ENCODE results near the gene ADAM12.

ADAM12 gene

DNA sequence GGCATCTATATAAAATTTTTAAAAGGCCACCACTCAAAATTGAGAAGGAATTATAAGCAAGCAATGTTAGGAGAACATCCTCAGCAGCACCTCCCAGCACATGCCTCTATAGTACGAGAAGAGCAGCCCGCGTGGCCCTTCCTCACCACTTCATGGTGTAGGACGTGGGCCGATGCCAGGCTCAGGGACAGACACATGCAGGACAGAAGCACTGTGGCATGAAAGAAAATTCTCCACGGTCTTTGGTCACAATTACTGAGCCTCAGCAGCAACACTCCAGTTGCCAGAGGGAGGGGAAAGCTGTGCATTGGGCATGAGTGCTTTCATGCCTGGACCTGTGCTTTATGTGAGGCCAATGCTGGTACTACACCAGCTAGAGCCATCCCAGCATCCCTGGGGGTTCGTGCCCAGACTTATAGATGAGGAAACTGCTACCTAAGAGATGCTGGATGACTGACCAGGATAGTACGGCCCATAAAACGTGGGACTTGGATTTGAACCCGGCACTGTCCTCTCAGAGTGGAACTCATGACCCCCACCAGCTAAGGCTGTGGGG is 164.7 kb downstream of the ADAM12 start:
- Histone ChIP-seq H3K27me3 (ENCODE audit: insufficient read depth, low read length) (no peaks in the 10 kb centered on the region), H3K9me3 (ENCODE audit: low read length) (no peaks in the 10 kb centered on the region), H2AFZ (ENCODE audit: low read depth, low read length) (no peak overlapping the region), H3K4me1 (ENCODE audit: insufficient read depth, low read length) (peaks cover 12% of the 10 kb centered on the region), H3K36me3 (ENCODE audit: insufficient read depth, low read length) (no peaks in the 10 kb centered on the region), H3K4me3 (ENCODE audit: low read length) (no peak overlapping the region)

DNA sequence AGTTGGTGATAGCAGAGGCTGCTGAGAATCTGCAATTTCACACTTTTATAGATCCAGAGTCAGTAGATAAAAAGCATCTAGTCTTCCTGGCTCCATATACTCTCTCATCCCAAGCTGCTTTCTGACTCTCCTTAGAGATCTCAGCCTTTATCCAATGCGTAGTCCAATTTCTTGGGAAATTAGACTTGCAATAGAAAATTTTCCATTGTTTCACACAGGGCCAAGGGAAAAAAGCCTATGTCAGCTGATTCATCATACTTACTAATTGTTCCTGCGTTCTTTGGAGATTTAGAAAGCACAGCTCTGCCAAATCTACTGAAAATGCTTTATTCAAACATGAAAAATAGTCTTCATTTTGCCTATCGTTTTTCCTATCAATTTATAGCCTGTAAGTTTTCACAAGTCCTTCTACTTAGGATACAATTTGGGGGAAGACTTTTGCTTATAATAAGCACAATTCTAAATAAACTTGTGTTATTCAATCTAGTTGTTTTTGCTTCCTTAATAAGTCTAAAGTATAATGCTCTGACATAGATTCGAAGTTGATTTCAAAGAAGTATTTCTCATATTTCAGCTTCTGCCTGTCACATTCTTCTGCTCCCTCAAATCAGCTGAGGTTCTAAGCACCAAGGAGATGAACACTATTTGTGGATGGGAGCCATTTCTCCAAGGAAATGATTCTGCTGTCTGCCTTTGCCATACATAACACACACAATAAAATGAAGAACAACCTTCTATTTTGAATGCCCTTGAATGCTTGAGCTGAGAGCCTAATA is 165.4 kb downstream of the ADAM12 start:
- H2AFZ ChIP-seq (ENCODE audit: low read depth, low read length): no peak overlapping the region
- H3K27me3 ChIP-seq (ENCODE audit: insufficient read depth, low read length): no peaks in the 10 kb centered on the region
- H3K36me3 ChIP-seq (ENCODE audit: insufficient read depth, low read length): no peaks in the 10 kb centered on the region
- H3K4me1 ChIP-seq (ENCODE audit: insufficient read depth, low read length): peaks cover 12% of the 10 kb centered on the region
- H3K9me3 ChIP-seq (ENCODE audit: low read length): no peaks in the 10 kb centered on the region
- no peak overlapping the region for H3K4me3 ChIP-seq (ENCODE audit: low read length)

DNA sequence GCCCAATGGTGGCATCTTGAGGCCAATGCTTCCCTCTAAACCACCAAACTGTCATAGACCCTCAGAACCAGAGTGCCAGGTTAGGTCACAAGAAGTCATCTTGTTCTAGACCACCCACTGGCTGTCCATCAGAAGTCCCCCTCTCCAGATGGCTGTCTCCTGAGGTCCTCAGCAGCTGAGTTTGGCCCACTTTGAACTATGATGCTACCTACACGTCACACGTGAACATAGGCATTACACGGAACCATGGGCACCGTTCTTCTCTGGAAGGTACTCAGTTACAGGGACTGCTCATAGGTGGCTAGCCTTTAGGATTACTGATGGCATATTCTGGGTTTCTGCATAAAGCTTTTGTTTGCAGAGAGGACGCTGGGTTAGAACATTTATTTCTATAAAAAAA is 166.4 kb downstream of the ADAM12 start:
- Histone ChIP-seq H3K36me3 (ENCODE audit: insufficient read depth, low read length) (no peaks in the 10 kb centered on the region), H3K4me3 (ENCODE audit: low read length) (no peak overlapping the region), H2AFZ (ENCODE audit: low read depth, low read length) (no peak overlapping the region), H3K4me1 (ENCODE audit: insufficient read depth, low read length) (peaks cover 12% of the 10 kb centered on the region), H3K27me3 (ENCODE audit: insufficient read depth, low read length) (no peaks in the 10 kb centered on the region), H3K9me3 (ENCODE audit: low read length) (no peaks in the 10 kb centered on the region)

DNA sequence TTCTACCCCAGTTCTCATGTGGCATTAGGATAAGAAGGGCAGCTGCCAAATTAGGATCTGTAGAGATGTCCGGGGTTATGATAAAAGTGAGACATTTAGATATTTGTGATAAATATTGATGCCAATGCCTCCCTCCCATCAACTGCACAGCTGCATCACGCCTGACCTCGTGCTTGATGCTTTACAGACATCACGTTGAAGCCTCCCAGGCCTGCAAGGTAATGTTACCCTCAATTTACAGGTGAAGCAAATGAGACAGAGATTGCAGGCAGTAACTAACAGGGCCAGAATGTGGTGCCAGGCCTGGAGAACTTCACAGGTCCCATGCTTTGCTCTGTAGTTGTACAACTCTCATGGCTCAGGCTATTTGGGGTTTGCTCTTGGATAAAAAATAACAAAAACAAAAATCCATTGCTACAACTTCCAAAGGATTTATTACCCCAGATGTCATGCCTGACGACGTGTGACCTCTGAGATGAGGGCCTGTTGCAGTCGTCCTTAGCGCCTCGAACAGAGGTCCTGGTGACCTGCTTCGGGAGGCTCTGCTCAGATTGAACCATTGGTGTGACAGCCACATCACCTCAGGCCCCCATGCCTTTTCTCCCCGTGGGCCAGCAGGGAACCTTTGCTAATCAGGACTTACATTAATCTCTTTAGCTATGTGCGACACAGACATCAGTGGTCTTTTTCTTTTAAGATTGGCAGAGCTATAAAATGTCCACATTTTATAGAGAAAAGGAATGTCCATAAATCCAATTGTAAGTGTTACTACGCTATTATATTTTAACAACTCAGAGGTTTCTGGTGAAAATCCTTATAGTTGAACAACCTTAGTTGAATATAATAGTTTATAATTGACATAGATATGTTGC is 169.3 kb downstream of the ADAM12 start:
- Histone ChIP-seq H3K4me1 (ENCODE audit: insufficient read depth, low read length) (peaks cover 20% of the 10 kb centered on the region), H3K4me3 (ENCODE audit: low read length) (no peak overlapping the region), H3K27me3 (ENCODE audit: insufficient read depth, low read length) (no peaks in the 10 kb centered on the region)

DNA sequence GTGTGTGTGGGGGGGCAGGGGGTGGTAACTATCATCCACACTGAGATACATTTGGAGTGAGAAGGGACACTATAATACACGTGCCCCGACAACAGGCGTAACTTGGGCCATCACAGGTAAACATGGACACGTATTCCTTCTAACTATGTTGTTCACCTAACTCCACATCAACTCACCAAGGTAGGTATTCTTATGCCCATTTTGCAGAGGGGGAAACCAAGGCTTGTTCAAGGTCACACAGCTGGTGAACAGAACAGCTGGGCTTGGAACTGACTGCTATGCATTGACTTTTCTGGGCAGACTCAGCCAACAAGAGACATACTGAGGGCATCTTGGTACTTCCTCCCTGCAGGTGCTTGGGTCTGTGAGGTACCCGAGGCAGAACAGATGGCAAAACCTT is 170.1 kb downstream of the ADAM12 start:
- Histone ChIP-seq H2AFZ (ENCODE audit: low read depth, low read length) (no peak overlapping the region), H3K27me3 (ENCODE audit: insufficient read depth, low read length) (no peaks in the 10 kb centered on the region), H3K4me3 (ENCODE audit: low read length) (no peak overlapping the region), H3K4me1 (ENCODE audit: insufficient read depth, low read length) (peaks cover 23% of the 10 kb centered on the region), H3K36me3 (ENCODE audit: insufficient read depth, low read length) (no peaks in the 10 kb centered on the region), H3K9me3 (ENCODE audit: low read length) (no peaks in the 10 kb centered on the region)

More for the DNA sequence above, 169.3 kb downstream of the ADAM12 start:
- Histone ChIP-seq H3K36me3 (ENCODE audit: insufficient read depth, low read length) (no peaks in the 10 kb centered on the region), H2AFZ (ENCODE audit: low read depth, low read length) (no peak overlapping the region), H3K9me3 (ENCODE audit: low read length) (no peaks in the 10 kb centered on the region)

DNA sequence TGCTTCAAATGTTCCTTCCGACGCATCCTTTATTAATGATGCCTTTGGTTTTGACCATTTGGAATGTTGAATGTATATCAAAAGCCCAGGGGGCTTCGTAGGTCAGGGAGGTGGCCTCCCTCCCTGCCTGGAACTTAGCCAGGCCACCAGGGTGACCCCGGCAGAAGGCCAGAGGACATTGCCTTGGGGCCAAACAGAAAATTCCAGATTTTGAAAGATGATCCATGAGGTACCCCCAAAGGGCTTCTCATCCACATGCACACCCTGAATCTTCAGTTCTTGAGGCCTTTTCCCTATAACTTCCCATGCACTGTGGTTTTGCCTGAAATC is 171.7 kb downstream of the ADAM12 start:
- no peaks in the 10 kb centered on the region for H3K36me3 ChIP-seq (ENCODE audit: insufficient read depth, low read length)
- peaks cover 23% of the 10 kb centered on the region for H3K4me1 ChIP-seq (ENCODE audit: insufficient read depth, low read length)
- H3K9me3 ChIP-seq (ENCODE audit: low read length): no peaks in the 10 kb centered on the region
- no peaks in the 10 kb centered on the region for H3K27me3 ChIP-seq (ENCODE audit: insufficient read depth, low read length)
- no peak overlapping the region for H3K4me3 ChIP-seq (ENCODE audit: low read length)
- H2AFZ ChIP-seq (ENCODE audit: low read depth, low read length): no peak overlapping the region

DNA sequence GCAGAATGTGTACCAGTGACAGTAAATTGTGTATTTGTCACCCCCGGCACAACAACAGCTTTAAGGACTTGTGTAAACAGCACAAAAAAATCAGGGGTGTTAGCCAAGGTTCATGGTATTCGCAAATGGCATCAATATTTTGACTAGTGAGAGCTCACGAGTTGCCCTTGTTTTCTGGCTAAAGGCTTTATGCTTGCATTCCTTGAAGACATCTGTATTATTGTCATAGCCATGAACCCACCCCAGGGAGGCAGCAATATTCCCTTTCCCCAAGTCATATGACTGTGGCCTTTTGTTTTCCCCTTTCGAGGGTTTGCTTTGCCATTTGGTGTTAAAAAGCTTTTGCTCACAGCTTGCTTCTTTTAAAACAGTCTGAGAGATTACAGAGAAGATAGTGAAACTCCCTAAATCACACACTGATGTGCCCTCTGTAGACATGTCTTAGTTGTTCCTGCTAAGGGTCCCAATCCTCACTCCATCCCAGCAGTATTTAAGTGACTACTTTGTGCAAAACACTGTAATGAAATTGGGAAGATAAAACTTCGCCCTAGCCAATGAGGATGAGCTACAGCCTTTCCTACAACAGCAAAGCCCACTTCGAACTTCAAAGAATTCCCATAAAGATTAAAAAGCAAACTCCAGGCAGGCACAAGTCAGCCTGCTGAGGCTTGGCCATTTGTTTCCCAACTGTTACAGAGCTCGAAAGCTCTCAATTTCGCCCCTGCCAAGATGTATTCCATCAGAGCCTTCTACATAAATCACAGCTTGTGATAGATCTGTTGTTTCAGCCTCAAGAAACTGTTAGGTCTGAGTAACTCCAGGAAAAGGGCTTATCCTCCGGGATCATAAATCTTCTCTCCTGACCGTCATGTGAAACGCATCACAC is 172.3 kb downstream of the ADAM12 start:
- H3K9me3 ChIP-seq (ENCODE audit: low read length): no peaks in the 10 kb centered on the region
- H3K4me3 ChIP-seq (ENCODE audit: low read length): no peak overlapping the region
- peaks cover 23% of the 10 kb centered on the region for H3K4me1 ChIP-seq (ENCODE audit: insufficient read depth, low read length)
- peak overlapping the region; percentile 7 for H2AFZ ChIP-seq (ENCODE audit: low read depth, low read length)
- H3K27me3 ChIP-seq (ENCODE audit: insufficient read depth, low read length): no peaks in the 10 kb centered on the region
- no peaks in the 10 kb centered on the region for H3K36me3 ChIP-seq (ENCODE audit: insufficient read depth, low read length)

DNA sequence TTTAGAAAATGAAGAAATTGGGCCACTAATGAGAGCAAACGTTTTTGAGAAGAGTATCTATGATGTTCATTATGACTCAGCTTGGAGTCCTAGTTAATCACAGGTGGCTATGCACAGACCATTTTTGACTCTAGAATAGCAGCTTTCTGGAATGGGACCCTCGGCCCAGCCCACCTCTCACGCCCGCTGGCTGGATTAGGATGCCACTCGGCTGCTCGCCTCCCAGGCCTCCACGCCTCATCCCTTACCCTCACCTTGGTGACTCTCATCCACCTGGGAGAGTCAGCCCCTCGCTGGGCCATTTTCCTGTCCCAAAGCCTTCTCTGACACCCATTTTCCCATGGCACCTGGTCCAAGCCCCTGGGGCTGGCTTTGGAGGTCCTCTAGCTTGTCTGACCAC is 173.6 kb downstream of the ADAM12 start:
- H3K4me1 ChIP-seq (ENCODE audit: insufficient read depth, low read length): peaks cover 26% of the 10 kb centered on the region
- no peaks in the 10 kb centered on the region for H3K9me3 ChIP-seq (ENCODE audit: low read length)
- H3K27me3 ChIP-seq (ENCODE audit: insufficient read depth, low read length): no peaks in the 10 kb centered on the region
- no peak overlapping the region for H3K4me3 ChIP-seq (ENCODE audit: low read length)
- H2AFZ ChIP-seq (ENCODE audit: low read depth, low read length): no peak overlapping the region
- no peaks in the 10 kb centered on the region for H3K36me3 ChIP-seq (ENCODE audit: insufficient read depth, low read length)

DNA sequence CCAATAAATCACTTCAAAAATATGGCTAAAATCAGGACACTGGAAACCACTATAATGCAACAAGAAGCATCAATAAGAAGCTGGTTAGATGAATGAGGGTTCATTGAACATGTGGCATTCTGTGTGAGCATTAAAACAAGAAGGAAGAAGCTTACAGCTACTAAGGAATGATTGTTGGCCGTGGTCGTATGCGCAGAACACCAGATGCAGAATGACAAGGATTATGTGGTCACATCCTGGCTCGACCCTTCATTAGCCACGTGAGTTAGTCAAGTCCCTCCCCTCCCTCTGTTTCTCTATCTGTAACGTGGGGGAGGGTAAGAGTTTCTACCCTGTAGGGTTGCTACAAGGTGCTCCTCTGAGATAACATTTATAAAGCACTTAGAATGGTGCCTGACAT is 174.3 kb downstream of the ADAM12 start:
- Histone ChIP-seq H3K36me3 (ENCODE audit: insufficient read depth, low read length) (no peaks in the 10 kb centered on the region), H3K4me1 (ENCODE audit: insufficient read depth, low read length) (peaks cover 33% of the 10 kb centered on the region), H3K4me3 (ENCODE audit: low read length) (no peak overlapping the region), H3K9me3 (ENCODE audit: low read length) (no peaks in the 10 kb centered on the region), H3K27me3 (ENCODE audit: insufficient read depth, low read length) (no peaks in the 10 kb centered on the region), H2AFZ (ENCODE audit: low read depth, low read length) (no peak overlapping the region)

DNA sequence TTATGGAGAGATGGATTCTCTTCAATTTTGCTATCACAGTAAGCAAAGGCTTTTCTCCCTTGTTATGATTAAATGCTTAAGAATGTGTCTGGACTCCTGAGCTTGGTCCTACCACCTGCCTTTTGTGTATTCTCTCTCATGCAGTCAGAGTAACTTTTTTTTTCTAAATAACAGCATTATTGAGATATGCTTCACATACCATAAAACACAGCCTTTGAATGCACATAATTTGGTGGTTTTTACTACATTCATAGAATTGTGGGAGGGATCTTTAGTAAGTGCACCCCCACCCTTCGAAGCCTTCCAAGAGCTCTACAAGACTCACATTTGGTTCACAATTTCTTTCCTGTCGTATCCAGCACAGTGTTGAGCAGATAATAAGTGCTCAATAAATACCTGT is 175.5 kb downstream of the ADAM12 start:
- Histone ChIP-seq H3K36me3 (ENCODE audit: insufficient read depth, low read length) (no peaks in the 10 kb centered on the region), H2AFZ (ENCODE audit: low read depth, low read length) (no peak overlapping the region), H3K9me3 (ENCODE audit: low read length) (no peaks in the 10 kb centered on the region), H3K4me1 (ENCODE audit: insufficient read depth, low read length) (peaks cover 45% of the 10 kb centered on the region), H3K4me3 (ENCODE audit: low read length) (no peak overlapping the region), H3K27me3 (ENCODE audit: insufficient read depth, low read length) (no peaks in the 10 kb centered on the region)

DNA sequence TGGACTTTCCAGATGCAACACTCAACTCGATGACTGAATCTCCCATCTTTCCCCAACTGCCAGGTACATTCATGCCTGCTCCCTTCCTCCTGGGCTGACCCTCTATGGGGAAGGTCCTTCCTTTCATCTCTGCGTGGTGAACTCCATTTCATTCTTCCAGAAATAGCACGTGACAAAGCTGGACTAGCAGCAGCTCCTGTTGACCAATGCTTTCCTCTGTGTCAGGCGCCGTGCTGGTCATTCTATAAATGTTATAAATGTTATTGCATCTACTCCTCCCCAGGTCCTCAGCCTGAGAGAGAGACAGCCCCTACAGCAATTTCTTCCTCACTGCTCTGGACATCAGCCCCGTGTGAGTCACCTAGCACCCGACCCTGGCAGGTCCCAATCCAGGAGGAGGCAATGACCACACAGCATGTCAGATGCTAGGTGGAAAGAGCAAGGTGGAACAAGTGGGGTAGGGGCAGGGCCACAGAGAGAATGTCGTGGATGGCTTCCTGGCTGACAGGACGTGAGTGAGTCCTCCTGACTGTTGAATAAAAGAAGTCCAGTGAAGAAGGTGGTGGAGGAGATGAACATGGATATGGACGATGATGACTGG is 178.1 kb downstream of the ADAM12 start:
- Histone ChIP-seq H3K4me3 (ENCODE audit: low read length) (no peak overlapping the region), H3K9me3 (ENCODE audit: low read length) (no peaks in the 10 kb centered on the region), H3K36me3 (ENCODE audit: insufficient read depth, low read length) (no peaks in the 10 kb centered on the region), H3K4me1 (ENCODE audit: insufficient read depth, low read length) (peaks cover 32% of the 10 kb centered on the region), H3K27me3 (ENCODE audit: insufficient read depth, low read length) (no peaks in the 10 kb centered on the region), H2AFZ (ENCODE audit: low read depth, low read length) (no peak overlapping the region)

DNA sequence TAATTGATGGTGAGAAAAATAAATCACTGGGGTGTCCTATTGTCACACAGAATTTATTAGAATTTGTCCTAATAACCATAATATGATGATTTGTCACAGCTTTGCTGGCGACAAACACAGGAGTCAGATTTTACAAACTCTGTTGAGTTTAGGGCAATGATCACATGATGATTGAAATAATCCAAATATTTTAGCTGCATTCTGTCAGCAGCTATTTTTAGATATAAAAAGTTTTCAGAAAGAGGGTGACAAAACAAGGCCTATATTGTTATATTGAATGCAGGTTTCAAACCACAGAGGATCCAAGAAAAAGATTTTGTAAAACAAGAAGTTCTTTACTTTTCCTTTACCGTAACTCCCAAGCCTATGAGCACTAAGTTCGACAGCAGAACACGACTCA is 178.8 kb downstream of the ADAM12 start:
- Histone ChIP-seq H3K9me3 (ENCODE audit: low read length) (no peaks in the 10 kb centered on the region), H2AFZ (ENCODE audit: low read depth, low read length) (no peak overlapping the region), H3K27me3 (ENCODE audit: insufficient read depth, low read length) (no peaks in the 10 kb centered on the region)

More for the DNA sequence above, 178.8 kb downstream of the ADAM12 start:
- H3K4me3 ChIP-seq (ENCODE audit: low read length): no peak overlapping the region
- no peaks in the 10 kb centered on the region for H3K36me3 ChIP-seq (ENCODE audit: insufficient read depth, low read length)
- H3K4me1 ChIP-seq (ENCODE audit: insufficient read depth, low read length): peaks cover 30% of the 10 kb centered on the region
